H1 (cell line): ENCODE results near the gene CFAP97D2.
"Not testable (repeated sequence)": the region's sequence is repeated elsewhere in the genome, so short reads cannot be mapped to it uniquely, and the experiment has no call there.

Experiments
- CHD1 ChIP-seq: IDR thresholded peaks from 2 replicates; pipeline ENCODE4 v1.6.1; 2012; ENCODE audit warnings: low read depth, low read length, improper control_type of control experiment
- EZH2 ChIP-seq: fragments of 200-600 bp; sonication (generic); IDR thresholded peaks from 2 replicates; pipeline ENCODE4 v1.7.1; 2012; ENCODE audit warnings: low read depth, mild to moderate bottlenecking, moderate library complexity, low read length, inconsistent platforms; ENCODE audit not compliant: severe bottlenecking
- HDAC6 ChIP-seq: IDR thresholded peaks from one replicate; pipeline ENCODE4 v1.7.1; 2012; ENCODE audit warnings: low read depth, mild to moderate bottlenecking, inconsistent platforms, low read length, moderate library complexity
- JUND ChIP-seq: IDR thresholded peaks from 2 replicates; pipeline ENCODE4 v1.6.1; 2011; ENCODE audit warnings: mild to moderate bottlenecking, improper control_type of control experiment, low read length
- NRF1 ChIP-seq: IDR thresholded peaks from 2 replicates; pipeline ENCODE4 v1.6.1; 2011; ENCODE audit warnings: mild to moderate bottlenecking, low read depth, low read length, improper control_type of control experiment
- RAD21 ChIP-seq, 2 experiments: IDR thresholded peaks in 1 of 2; conservative IDR thresholded peaks in 1 of 2; 2 replicates each; pipeline ENCODE4 v1.6.1; 2011; ENCODE audit warnings: low read depth in 2 of 2, low read length in 2 of 2, improper control_type of control experiment in 1 of 2, inconsistent platforms in 1 of 2, mild to moderate bottlenecking in 1 of 2, moderate library complexity in 1 of 2
- SAP30 ChIP-seq: fragments of 300-600 bp; sonication (generic); IDR thresholded peaks from 2 replicates; pipeline ENCODE4 v1.7.1; 2012; ENCODE audit warnings: low read length, moderate library complexity, mild to moderate bottlenecking, inconsistent platforms; ENCODE audit not compliant: insufficient read depth, insufficient replicate concordance
- SUZ12 ChIP-seq: fragments of 200-600 bp; sonication (generic); IDR thresholded peaks from 2 replicates; pipeline ENCODE4 v1.6.1; 2012; ENCODE audit warnings: mild to moderate bottlenecking, inconsistent platforms, low read length, moderate library complexity, mixed read lengths
- TF ChIP-seq, protein P1 (sequence below), 3 experiments: IDR thresholded peaks; 1 replicate in 2 of 3; 2 replicates in 1 of 3; pipeline versions ENCODE4 v1.5.1 to v1.6.1; 2011; ENCODE audit warnings: low read length in 3 of 3, mild to moderate bottlenecking in 3 of 3, inconsistent platforms in 2 of 3, low read depth in 1 of 3, moderate library complexity in 1 of 3; ENCODE audit not compliant: insufficient read depth in 1 of 3; ENCODE audit errors: control extremely low read depth in 1 of 3

DNA sequence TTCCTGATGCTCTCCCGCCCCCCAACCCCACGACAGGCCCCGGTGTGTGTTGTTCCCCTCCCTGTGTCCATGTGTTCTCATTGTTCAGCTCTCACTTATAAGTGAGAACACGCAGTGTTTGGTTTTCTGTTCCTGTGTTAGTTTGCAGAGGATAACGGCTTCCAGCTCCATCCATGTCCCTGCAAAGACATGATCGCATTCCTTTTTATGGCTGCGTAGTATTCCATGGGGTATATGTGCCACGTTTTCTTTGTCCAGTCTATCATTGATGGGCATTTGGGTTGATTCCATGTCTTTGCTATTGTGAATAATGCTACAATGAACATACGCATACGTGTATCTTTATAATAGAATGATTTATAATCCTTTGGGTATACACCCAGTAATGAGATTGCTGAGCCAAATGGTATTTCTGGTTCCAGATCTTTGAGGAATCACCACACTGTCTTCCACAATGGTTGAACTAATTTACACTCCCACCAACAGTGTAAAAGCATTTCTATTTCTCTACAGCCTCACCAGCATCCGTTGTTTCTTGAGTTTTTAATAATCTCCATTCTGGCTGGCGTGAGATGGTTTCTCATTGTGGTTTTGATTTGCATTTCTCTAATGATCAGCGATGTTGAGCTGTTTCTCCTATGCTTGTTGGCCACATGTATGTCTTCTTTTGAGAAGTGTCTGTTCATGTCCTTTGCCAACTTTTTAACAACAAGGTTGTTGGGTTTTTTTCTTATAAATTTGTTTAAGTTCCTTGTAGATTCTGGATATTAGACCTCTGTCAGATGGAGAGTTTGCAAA, 20.0 kb upstream of the CFAP97D2 start:
- TF ChIP-seq CHD1; SAP30; HDAC6; EZH2; NRF1; RAD21 (IDR thresholded peaks at IDR 0.05 in 1 of 2, conservative IDR thresholded peaks at IDR 0.05 in 1 of 2; ENCODE audit: low read depth in 2 of 2, low read length in 2 of 2); JUND; SUZ12: not testable (repeated sequence)
- TF ChIP-seq, protein P1, sequence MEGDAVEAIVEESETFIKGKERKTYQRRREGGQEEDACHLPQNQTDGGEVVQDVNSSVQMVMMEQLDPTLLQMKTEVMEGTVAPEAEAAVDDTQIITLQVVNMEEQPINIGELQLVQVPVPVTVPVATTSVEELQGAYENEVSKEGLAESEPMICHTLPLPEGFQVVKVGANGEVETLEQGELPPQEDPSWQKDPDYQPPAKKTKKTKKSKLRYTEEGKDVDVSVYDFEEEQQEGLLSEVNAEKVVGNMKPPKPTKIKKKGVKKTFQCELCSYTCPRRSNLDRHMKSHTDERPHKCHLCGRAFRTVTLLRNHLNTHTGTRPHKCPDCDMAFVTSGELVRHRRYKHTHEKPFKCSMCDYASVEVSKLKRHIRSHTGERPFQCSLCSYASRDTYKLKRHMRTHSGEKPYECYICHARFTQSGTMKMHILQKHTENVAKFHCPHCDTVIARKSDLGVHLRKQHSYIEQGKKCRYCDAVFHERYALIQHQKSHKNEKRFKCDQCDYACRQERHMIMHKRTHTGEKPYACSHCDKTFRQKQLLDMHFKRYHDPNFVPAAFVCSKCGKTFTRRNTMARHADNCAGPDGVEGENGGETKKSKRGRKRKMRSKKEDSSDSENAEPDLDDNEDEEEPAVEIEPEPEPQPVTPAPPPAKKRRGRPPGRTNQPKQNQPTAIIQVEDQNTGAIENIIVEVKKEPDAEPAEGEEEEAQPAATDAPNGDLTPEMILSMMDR (IDR thresholded peaks at IDR 0.05; ENCODE audit: control extremely low read depth in 1 of 3, insufficient read depth in 1 of 3, low read depth in 1 of 3, low read length in 3 of 3) = not testable (repeated sequence)
